Heart left ventricle (tissue), 16 donors: ENCODE data around the gene WDR37. TPM values are rescaled to one million over a fixed set of nuclear protein-coding genes. Genes with fewer than 3 reads are reported as not detected.
"Not testable (repeated sequence)": the region's sequence is repeated elsewhere in the genome, so short reads cannot be mapped to it uniquely, and the experiment has no call there.

Source experiments
- ATAC-seq, 4 donors: fragments of 200-7000 bp; cut with Tn5 transposase; one replicate each; pipeline ENCODE4 v1.9.1; 2020 to 2022; ENCODE audit warnings: moderate library complexity in 4 of 4, mild to moderate bottlenecking in 3 of 4, moderate number of reproducible peaks in 1 of 4
- DNase-seq, 5 donors: peaks; one replicate each; pipeline ENCODE4 v3.0.0-alpha.2; 2020
- H3K27ac ChIP-seq, 12 donors: fragments of 200-600 bp; sonication (generic) in 4 of 12; one replicate each; pipeline versions ENCODE4 v1.5.0 to v1.8.0; 2016 to 2022; ENCODE audit warnings: mild to moderate bottlenecking in 2 of 12
- H3K27me3 ChIP-seq, 9 donors: fragments of 200-600 bp; sonication (generic) in 2 of 9; one replicate each; pipeline versions ENCODE4 v1.5.1 to v1.8.0; 2016 to 2022; ENCODE audit warnings: mild to moderate bottlenecking in 3 of 9
- H3K36me3 ChIP-seq, 9 donors: fragments of 200-600 bp; sonication (generic) in 2 of 9; one replicate each; pipeline versions ENCODE4 v1.5.0 to v1.8.0; 2018 to 2022; ENCODE audit warnings: mild to moderate bottlenecking in 2 of 9
- H3K4me1 ChIP-seq, 12 donors: fragments of 200-600 bp; sonication (generic) in 4 of 12; one replicate each; pipeline versions ENCODE4 v1.5.0 to v1.8.0; 2016 to 2022; ENCODE audit warnings: mild to moderate bottlenecking in 3 of 12
- H3K4me3 ChIP-seq, 12 donors: fragments of 200-600 bp; sonication (generic) in 4 of 12; one replicate each; pipeline versions ENCODE4 v1.5.0 to v1.8.0; 2017 to 2022; ENCODE audit warnings: mild to moderate bottlenecking in 9 of 12, moderate library complexity in 4 of 12
- H3K9me3 ChIP-seq, 12 donors: fragments of 200-600 bp; sonication (generic) in 4 of 12; one replicate each; pipeline versions ENCODE4 v1.5.0 to v1.8.0; 2016 to 2022; ENCODE audit warnings: mild to moderate bottlenecking in 1 of 12
- POLR2A ChIP-seq, 2 donors: fragments of 450-650 bp; IDR thresholded peaks; one replicate each; pipeline ENCODE4 v1.6.1; 2017; ENCODE audit warnings: antibody characterized with exemption in 2 of 2, mild to moderate bottlenecking in 2 of 2, moderate library complexity in 2 of 2
- WGBS, 4 donors: extraction: QIAGEN DNeasy Blood & Tissue Kit in 2 of 4; methylation state at CpG; one replicate each; pipeline versions ENCODE4 v1.1.5 to v1.1.7; 2013 to 2018; 5-methylcytosine and 5-hydroxymethylcytosine counted together
- intact Hi-C, 10 donors: fragments of 100-400 bp; cut with DNase I; formaldehyde crosslinking; loops; one replicate each; pipeline versions ENCODE4 v1.11.1 to v1.14.2; 2022
- polyA plus RNA-seq, 2 donors: library from polyadenylated mRNA; stranded (reverse); fragments of 200-250 nt; gene quantifications; one replicate each; pipeline ENCODE4 v1.2.3, GENCODE V29; 2013
- total RNA-seq, 9 donors: library from RNA; depleted of rRNA in 2 of 9; stranded (reverse); fragments of >200 nt in 2 of 9; fragmentation: NEBNext Ultra II Directional in 3 of 9; extraction: Animal tissue kit (Norgen Biotek cat#: 25700) in 3 of 9; gene quantifications; one replicate each; pipeline versions ENCODE4 v1.1.0 to v1.2.4, GENCODE V29; 2016 to 2023
- TF ChIP-seq, protein P1 (sequence below), 12 donors: fragments of 200-600 bp; sonication (generic) in 4 of 12; IDR thresholded peaks; one replicate each; pipeline versions ENCODE4 v1.5.0 to v1.8.0; 2018 to 2022; ENCODE audit warnings: antibody characterized with exemption in 12 of 12, mild to moderate bottlenecking in 5 of 12
- donor health status: ischemic (EF 13 %, LVEDD 7.1; RV severe dilation, severe dysfunction).
- donor health status: healthy with polysubstance abuse.
- donor health status: DM: no; HTN: yes; CAD: no.
- donor health status: DM: no; HTN: no; CAD: no.
- donor health status: ischemic (EF 25% LVEDD 6.9; RV normal size, moderate dysfunction).
- donor health status: ischemic (EF 25% LVEDD 5.7; RV mildly dilated, moderate dysfunction).
- donor health status: healthy.
- donor health status: DM: yes; HTN: yes; CAD: no.
- donor health status: ischemic (EF 35%, LVEDD 5.7; RV mildly dilated, moderate dysfunction).
- donor health status: nonischemic (EF 11% LVEDD 7.7; RV severe dilation, severe dysfunction).
- donor health status: DM: yes; HTN: yes; CAD: no.
- donor health status: PGD.
- donor health status: ischemic (EF 29% LVEDD 5.4; RV normal size, mild dysfunction).
- donor health status: nonischemic (EF 23%, LVEDD 6.1; RV moderate dilation, normal function).

Gene WDR37
- total and polyA plus RNA-seq, 11 donors: 8.4 to 43.3 (median 26.3) TPM

DNA sequence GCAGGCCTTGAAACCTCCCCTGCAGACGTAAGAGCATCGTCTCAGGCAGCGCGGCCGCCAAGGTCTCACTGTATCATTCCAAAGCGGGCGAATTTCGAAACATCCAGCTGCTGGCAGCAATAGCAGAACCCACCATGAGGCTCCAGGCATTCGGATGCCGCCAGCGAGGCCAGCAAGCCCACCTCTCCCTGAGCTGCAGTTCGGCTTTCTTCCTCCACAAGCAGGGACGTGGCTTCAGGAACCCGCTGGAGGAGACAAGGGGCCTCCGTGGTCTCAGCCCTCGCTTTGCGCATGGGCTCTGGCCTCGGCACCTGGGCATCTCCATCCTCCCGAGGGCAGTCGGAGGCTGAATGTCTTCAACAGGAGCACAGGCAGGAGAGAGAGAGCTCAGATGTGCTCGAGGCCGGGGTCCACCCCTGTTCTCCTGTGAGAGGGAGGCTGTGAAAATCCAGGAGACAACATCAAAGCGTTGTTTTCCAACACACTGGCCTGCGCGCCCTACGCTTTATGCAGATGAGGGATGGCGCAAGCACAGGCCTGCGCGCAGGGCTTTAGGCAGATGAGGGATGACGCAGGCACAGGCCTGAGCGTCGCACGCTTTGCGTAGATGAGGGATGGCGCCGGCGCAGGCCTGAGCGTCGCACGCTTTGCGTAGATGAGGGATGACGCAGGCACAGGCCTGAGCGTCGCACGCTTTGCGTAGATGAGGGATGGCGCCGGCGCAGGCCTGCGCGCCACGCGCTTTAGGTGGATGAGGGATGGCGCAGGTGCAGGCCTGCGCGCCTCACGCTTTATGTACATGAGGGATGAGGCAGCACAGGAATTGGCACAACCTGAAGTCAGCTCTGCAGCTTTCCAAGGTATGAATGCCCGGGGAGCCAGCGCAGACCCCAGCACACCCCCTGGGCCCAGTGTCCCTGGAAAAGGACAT is 103.2 kb downstream of the WDR37 start:
- DNase-seq: peak in 2 of 5 donors; percentile 9 to 54
- 81 to 92% (median 84%) methylated on average over 56 to 59 of the region's 59 CpGs for WGBS, 4 donors
- Histone ChIP-seq H3K4me3 (peak overlapping the region in 3 of 12 donors; percentile 6 to 31 (median 7)), H3K36me3 (no peaks in the 10 kb centered on the region), H3K9me3 (no peaks in the 10 kb centered on the region), H3K27me3 (no peaks in the 10 kb centered on the region), H3K4me1 (no peaks in the 10 kb centered on the region), H3K27ac (no peak overlapping the region)
- TF ChIP-seq POLR2A (IDR thresholded peaks at IDR 0.05): no peak
- TF ChIP-seq, protein P1, sequence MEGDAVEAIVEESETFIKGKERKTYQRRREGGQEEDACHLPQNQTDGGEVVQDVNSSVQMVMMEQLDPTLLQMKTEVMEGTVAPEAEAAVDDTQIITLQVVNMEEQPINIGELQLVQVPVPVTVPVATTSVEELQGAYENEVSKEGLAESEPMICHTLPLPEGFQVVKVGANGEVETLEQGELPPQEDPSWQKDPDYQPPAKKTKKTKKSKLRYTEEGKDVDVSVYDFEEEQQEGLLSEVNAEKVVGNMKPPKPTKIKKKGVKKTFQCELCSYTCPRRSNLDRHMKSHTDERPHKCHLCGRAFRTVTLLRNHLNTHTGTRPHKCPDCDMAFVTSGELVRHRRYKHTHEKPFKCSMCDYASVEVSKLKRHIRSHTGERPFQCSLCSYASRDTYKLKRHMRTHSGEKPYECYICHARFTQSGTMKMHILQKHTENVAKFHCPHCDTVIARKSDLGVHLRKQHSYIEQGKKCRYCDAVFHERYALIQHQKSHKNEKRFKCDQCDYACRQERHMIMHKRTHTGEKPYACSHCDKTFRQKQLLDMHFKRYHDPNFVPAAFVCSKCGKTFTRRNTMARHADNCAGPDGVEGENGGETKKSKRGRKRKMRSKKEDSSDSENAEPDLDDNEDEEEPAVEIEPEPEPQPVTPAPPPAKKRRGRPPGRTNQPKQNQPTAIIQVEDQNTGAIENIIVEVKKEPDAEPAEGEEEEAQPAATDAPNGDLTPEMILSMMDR (IDR thresholded peaks at IDR 0.05): no peak
- peak in 2 of 4 donors; percentile 20 to 33 for ATAC-seq
- intact Hi-C loops: no loop called here

DNA sequence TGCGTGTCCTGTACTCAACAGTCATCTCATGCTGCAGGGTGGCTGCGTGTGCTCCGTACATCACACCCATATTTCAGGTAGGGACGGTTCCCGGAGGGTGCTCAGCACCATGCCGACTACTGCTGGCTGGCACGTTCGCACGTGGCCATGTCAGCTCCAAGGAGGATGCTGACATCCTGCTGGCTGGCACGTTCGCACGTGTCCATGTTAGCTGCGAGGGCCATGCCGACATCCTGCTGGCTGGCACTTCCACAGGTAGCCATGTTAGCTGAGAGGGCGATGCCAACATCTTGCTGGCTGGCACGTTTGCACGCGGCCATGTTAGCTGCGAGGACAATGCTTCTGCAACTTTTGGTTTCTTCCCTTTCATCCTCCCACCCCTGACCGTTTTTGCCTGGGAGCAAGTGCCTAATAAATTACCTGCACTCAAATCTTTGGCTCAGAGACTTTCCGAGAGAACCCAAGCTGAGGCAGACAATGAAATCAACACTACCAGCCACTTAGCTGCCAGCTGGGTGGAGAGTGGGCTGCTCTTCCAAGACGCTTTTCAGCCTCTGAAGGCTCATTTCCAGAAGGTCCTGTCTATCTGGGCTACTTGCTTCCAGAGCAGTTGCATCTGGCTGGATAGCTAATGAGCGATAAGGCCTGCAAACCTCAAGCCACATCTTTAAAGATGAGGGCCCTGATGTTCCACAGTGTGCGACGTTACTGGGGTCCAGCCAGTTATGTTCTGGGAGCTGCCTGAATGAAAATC is 104.6 kb downstream of the WDR37 start:
- 85 to 88% (median 88%) methylated on average over 21 to 25 of the region's 25 CpGs for WGBS, 4 donors
- DNase-seq: peak in 1 of 5 donors; percentile 37

DNA sequence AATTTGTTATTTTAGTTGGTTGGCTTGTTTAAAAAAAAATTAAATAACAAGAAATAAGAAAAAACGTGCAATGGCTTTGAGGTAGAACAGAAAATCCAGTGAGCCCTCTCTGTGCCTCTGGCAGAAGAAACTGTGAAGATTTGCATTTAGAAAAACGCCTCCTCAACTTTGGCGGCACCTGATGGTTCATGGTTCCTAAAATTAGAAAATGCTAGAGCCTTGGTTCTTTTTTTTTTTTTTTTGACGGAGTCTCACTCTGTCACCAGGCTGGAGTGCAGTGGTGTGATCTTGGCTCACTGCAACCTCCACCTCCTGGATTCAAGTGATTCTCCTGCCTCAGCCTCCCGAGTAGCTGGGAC is 105.1 kb downstream of the WDR37 start:
- intact Hi-C loops, H3K4me1 ChIP-seq, H3K36me3 ChIP-seq, H3K27ac ChIP-seq, DNase-seq, H3K27me3 ChIP-seq, H3K9me3 ChIP-seq, ATAC-seq, H3K4me3 ChIP-seq: not testable (repeated sequence)
- WGBS, 4 donors: 62 to 76% (median 70%) methylated on average over 5 of the region's 5 CpGs

More for the DNA sequence above, 104.6 kb downstream of the WDR37 start:
- Histone ChIP-seq H3K36me3 (no peaks in the 10 kb centered on the region), H3K4me3 (no peak overlapping the region), H3K9me3 (no peaks in the 10 kb centered on the region), H3K27ac (no peak overlapping the region), H3K27me3 (no peaks in the 10 kb centered on the region), H3K4me1 (no peaks in the 10 kb centered on the region)
- ATAC-seq: no peak
- no peak for TF ChIP-seq POLR2A (IDR thresholded peaks at IDR 0.05)
- TF ChIP-seq, protein P1 (IDR thresholded peaks at IDR 0.05): no peak
- intact Hi-C loops: no loop called here

DNA sequence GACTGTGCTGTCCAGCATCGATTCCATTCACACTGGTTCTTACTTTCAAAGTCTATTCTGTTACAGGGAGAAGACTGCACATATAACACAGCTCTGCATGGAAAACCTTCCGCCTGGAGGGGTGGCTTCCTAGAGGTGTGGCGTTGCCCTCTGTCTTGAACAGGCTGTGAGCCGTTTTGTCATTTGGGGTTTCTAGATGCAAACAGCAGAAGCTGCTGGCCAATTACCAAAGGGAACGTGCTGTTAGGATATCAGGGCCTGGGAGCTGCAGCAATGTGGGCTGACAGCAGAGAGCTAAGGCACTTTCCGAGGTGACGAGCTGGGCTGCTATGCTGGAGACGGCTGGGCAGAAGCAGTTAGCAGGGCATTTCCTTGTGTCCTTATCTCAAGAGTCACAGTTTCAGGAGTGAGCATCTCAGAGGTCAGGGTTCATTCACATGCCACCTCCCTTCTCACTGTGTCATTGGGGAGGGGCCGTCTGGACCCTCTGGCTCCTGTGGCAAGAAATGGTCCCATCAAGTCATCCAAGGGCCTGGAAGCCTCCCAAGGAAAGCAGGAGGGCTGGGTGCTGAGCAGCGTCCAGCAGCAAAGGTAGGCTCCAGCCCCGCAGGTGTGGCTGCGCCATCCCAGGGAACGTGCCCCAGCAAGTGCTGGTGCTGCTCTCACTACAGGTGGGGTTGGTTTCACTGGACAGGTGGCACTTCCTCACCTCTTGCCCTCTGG is 106.5 kb downstream of the WDR37 start:
- no peak for ATAC-seq

More for the DNA sequence above, 106.5 kb downstream of the WDR37 start:
- H3K4me3 ChIP-seq: no peak overlapping the region
- H3K9me3 ChIP-seq: no peaks in the 10 kb centered on the region
- no peak overlapping the region for H3K27ac ChIP-seq
- 64 to 66% (median 66%) methylated on average over 11 to 13 of the region's 13 CpGs for WGBS, 4 donors
- no peaks in the 10 kb centered on the region for H3K36me3 ChIP-seq
- no peaks in the 10 kb centered on the region for H3K4me1 ChIP-seq
- DNase-seq: peak in 1 of 5 donors; percentile 43
- intact Hi-C loops: no loop called here
- no peak for TF ChIP-seq POLR2A (IDR thresholded peaks at IDR 0.05)
- TF ChIP-seq, protein P1 (IDR thresholded peaks at IDR 0.05): no peak
- H3K27me3 ChIP-seq: peaks cover 0 to 12% (median 0%) of the 10 kb centered on the region in 9 donors
